Thyroid gland (tissue), 4 donors: Measurements from ENCODE around the gene ST7. TPM values are rescaled to one million over a fixed set of nuclear protein-coding genes. Genes with fewer than 3 reads are reported as not detected.

Experiments
- DNase-seq, 2 donors: peaks; one replicate each; pipeline ENCODE4 v3.0.0-alpha.2; 2019
- H3K27ac ChIP-seq, 3 donors: fragments of 200-600 bp; sonication (generic); 1 replicate in 2 of 3; 2 replicates in 1 of 3; pipeline ENCODE4 v1.5.1; 2016 to 2019; ENCODE audit warnings: mild to moderate bottlenecking in 1 of 3, moderate library complexity in 1 of 3
- H3K27me3 ChIP-seq: fragments of 200-600 bp; sonication (generic); one replicate; pipeline ENCODE4 v1.5.1; 2019
- H3K36me3 ChIP-seq, 2 donors: fragments of 200-600 bp; sonication (generic); one replicate each; pipeline ENCODE4 v1.5.1; 2016 to 2019
- H3K4me1 ChIP-seq, 2 donors: fragments of 200-600 bp; sonication (generic); one replicate each; pipeline ENCODE4 v1.5.1; 2017 to 2019
- H3K4me3 ChIP-seq, 3 donors: fragments of 200-600 bp; sonication (generic); replicated peaks in 1 of 3; 1 replicate in 2 of 3; 2 replicates in 1 of 3; pipeline ENCODE4 v1.5.1; 2016; ENCODE audit warnings: mild to moderate bottlenecking in 1 of 3
- H3K9me3 ChIP-seq: fragments of 200-600 bp; sonication (generic); one replicate; pipeline ENCODE4 v1.5.1; 2017
- CTCF ChIP-seq, 6 experiments: fragments of 200-600 bp in 3 of 6; fragments of 450-650 bp in 3 of 6; sonication (generic) in 3 of 6; IDR thresholded peaks; one replicate each; pipeline ENCODE4 v1.5.1; 2016 to 2019; ENCODE audit warnings: antibody characterized with exemption in 6 of 6, mild to moderate bottlenecking in 2 of 6, inconsistent platforms in 1 of 6, moderate library complexity in 1 of 6
- POLR2A ChIP-seq, 2 donors: fragments of 450-650 bp; IDR thresholded peaks; one replicate each; pipeline ENCODE4 v1.6.1; 2017; ENCODE audit warnings: antibody characterized with exemption in 2 of 2, mild to moderate bottlenecking in 2 of 2, moderate library complexity in 1 of 2
- WGBS, 2 donors: methylation state at CpG; one replicate each; pipeline ENCODE4 v1.1.5; 2017; 5-methylcytosine and 5-hydroxymethylcytosine counted together
- intact Hi-C: fragments of 100-400 bp; cut with DNase I; formaldehyde crosslinking; loops from one replicate; pipeline ENCODE4 v1.15.1; 2023
- total RNA-seq, 4 donors: library from RNA; depleted of rRNA; stranded (reverse); fragments of >200 nt; gene quantifications; one replicate each; pipeline ENCODE4 v1.2.3, GENCODE V29; 2016

Gene ST7
- 10 to 100 TPM; 62.8 to 75.1 (median 66.7) TPM for total RNA-seq

GRCh38 chr7:116953372-116953905, at the start of gene ST7:
TSS of gene ST7 (plus strand) at chr7:116953501. CDS start at chr7:116953541, 40 bp downstream.
- H3K27me3 ChIP-seq = no peaks in the 10 kb centered on the region
- peak in 1 of 2 donors; percentile 78 for TF ChIP-seq POLR2A (IDR thresholded peaks at IDR 0.05)
- no peak for TF ChIP-seq CTCF (IDR thresholded peaks at IDR 0.05)
- peaks cover 50 to 63% of the 10 kb centered on the region in 2 donors for H3K4me1 ChIP-seq
- peak within 1 kb of the TSS; percentile 71 to 94 (median 72) for H3K4me3 ChIP-seq
- peak within 1 kb of the TSS; percentile 98 to 99 (median 99) for H3K27ac ChIP-seq
- H3K36me3 ChIP-seq = no peaks in the 10 kb centered on the region
- intact Hi-C loops = no loop called here
- WGBS, 2 donors = 0% methylated on average over 29 of the region's 77 CpGs; no CpG with 5 or more reads in 1 of the 2 donors
- no peaks in the 10 kb centered on the region for H3K9me3 ChIP-seq
- DNase-seq = peak; percentile 59 to 62

- Histone ChIP-seq H3K27me3 (no peaks in the 10 kb centered on the region), H3K4me3 (no peak overlapping the region), H3K36me3 (peaks cover 4 to 5% of the 10 kb centered on the region in 2 donors), H3K9me3 (no peaks in the 10 kb centered on the region), H3K27ac (no peak overlapping the region), H3K4me1 (no peaks in the 10 kb centered on the region)
- WGBS, 2 donors = 96 to 98% methylated on average over 1 of the region's 1 CpG
- no peak for TF ChIP-seq CTCF (IDR thresholded peaks at IDR 0.05)
- TF ChIP-seq POLR2A (IDR thresholded peaks at IDR 0.05) = no peak
- intact Hi-C loops = no loop called here
- DNase-seq = no peak
These were observed 46.9 kb upstream of the ST7 start for GRCh38 chr7:116906391-116906790.

GRCh38 chr7:116910383-116910782, 42.9 kb upstream of the ST7 start:
- no peak overlapping the region for H3K27ac ChIP-seq
- H3K27me3 ChIP-seq = no peaks in the 10 kb centered on the region
- 97% methylated on average over 6 of the region's 6 CpGs for WGBS, 2 donors
- no peaks in the 10 kb centered on the region for H3K4me1 ChIP-seq
- intact Hi-C loops = no loop called here
- no peak for TF ChIP-seq POLR2A (IDR thresholded peaks at IDR 0.05)
- no peak for TF ChIP-seq CTCF (IDR thresholded peaks at IDR 0.05)
- peaks cover 19 to 22% of the 10 kb centered on the region in 2 donors for H3K36me3 ChIP-seq
- no peak overlapping the region for H3K4me3 ChIP-seq
- DNase-seq = no peak
- no peaks in the 10 kb centered on the region for H3K9me3 ChIP-seq

- DNase-seq = no peak
- intact Hi-C loops = no loop called here
- no peak overlapping the region for H3K27ac ChIP-seq
- 100% methylated on average over 1 of the region's 1 CpG for WGBS, 2 donors
- H3K36me3 ChIP-seq = peaks cover 29 to 33% of the 10 kb centered on the region in 2 donors
- no peaks in the 10 kb centered on the region for H3K9me3 ChIP-seq
- no peaks in the 10 kb centered on the region for H3K27me3 ChIP-seq
- TF ChIP-seq POLR2A (IDR thresholded peaks at IDR 0.05) (no peak), CTCF (IDR thresholded peaks at IDR 0.05) (no peak)
- H3K4me3 ChIP-seq = no peak overlapping the region
- H3K4me1 ChIP-seq = no peaks in the 10 kb centered on the region
These were observed 41.5 kb upstream of the ST7 start for GRCh38 chr7:116911801-116912200.

GRCh38 chr7:116912269-116912909, 40.9 kb upstream of the ST7 start:
- TF ChIP-seq POLR2A (IDR thresholded peaks at IDR 0.05) (no peak), CTCF (IDR thresholded peaks at IDR 0.05) (no peak)
- Histone ChIP-seq H3K36me3 (peaks cover 33 to 36% of the 10 kb centered on the region in 2 donors), H3K4me3 (no peak overlapping the region), H3K27me3 (no peaks in the 10 kb centered on the region), H3K4me1 (no peaks in the 10 kb centered on the region), H3K9me3 (no peaks in the 10 kb centered on the region), H3K27ac (no peak overlapping the region)
- 98% methylated on average over 1 of the region's 1 CpG for WGBS, 2 donors
- intact Hi-C loops = no loop called here
- no peak for DNase-seq
